ENCODE results near the gene CIB1. TPM values are rescaled to one million over a fixed set of nuclear protein-coding genes. Genes with fewer than 3 reads are reported as not detected.

CIB1 gene
- total RNA-seq, 2 experiments from 2014 or later = 92.4 to 102 TPM

DNA sequence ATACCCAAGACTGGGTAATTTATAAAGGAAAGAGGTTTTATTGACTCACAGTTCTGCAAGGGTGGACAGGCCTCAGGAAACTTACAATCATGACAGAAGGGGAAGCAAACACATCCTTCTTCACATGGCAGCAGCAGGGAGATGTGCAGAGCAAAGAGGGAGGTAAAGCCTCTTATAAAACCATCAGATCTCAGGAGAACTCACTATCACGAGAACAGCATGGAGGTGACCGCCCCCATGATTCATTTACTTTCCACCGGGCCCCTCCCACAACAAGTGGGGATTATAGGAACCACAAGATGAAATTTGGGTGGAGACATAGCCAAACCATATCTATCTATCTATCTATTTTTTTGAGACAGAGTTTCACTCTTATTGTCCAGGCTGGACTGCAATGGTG lies 5.6 kb upstream of the CIB1 start:
- CTCF ChIA-PET = no interaction called here
- Mint-ChIP-seq H3K27ac (no peak overlapping the region), H3K9me3 (ENCODE audit: insufficient read depth) (no peaks in the 10 kb centered on the region), H3K4me3 (no peak overlapping the region), H3K27me3 (ENCODE audit: low read depth) (no peaks in the 10 kb centered on the region), H3K36me3 (ENCODE audit: low read depth) (peaks cover 25% of the 10 kb centered on the region), H3K4me1 (ENCODE audit: low read depth) (peaks cover 18% of the 10 kb centered on the region)
- no peak for ATAC-seq
- POLR2A ChIA-PET = no interaction called here
- no peak for DNase-seq

GRCh38 chr15:90234096-90234988 lies 601 bp upstream of the CIB1 start, which contains the start of gene GDPGP1:
GDPGP1 (plus strand) TSS chr15:90234209; CDS start chr15:90240909, 6,700 bp downstream.
- Mint-ChIP-seq H3K27ac (peak within 1 kb of the TSS; percentile 93), H3K4me1 (ENCODE audit: low read depth) (peaks cover 54% of the 10 kb centered on the region), H3K36me3 (ENCODE audit: low read depth) (peaks cover 41% of the 10 kb centered on the region), H3K27me3 (ENCODE audit: low read depth) (no peaks in the 10 kb centered on the region), H3K4me3 (peak within 1 kb of the TSS; percentile 92), H3K9me3 (ENCODE audit: insufficient read depth) (no peaks in the 10 kb centered on the region)
- ChIA-PET POLR2A (interaction anchor here (0.6 to 4.7 kb wide), 15 partner anchors 9 to 727 kb away, joined by 3 to 35 read pairs (median 4); partner anchors contain the start of genes AP3S2, HDDC3, IDH2 and IQGAP1), CTCF (interaction anchor here (1.0 to 4.0 kb wide), 9 partner anchors 12 to 147 kb away, joined by 3 to 17 read pairs (median 3); partner anchors contain the start of genes IDH2, NGRN, SEMA4B and TTLL13)
- ATAC-seq = peak; percentile 73
- DNase-seq = no peak

DNA sequence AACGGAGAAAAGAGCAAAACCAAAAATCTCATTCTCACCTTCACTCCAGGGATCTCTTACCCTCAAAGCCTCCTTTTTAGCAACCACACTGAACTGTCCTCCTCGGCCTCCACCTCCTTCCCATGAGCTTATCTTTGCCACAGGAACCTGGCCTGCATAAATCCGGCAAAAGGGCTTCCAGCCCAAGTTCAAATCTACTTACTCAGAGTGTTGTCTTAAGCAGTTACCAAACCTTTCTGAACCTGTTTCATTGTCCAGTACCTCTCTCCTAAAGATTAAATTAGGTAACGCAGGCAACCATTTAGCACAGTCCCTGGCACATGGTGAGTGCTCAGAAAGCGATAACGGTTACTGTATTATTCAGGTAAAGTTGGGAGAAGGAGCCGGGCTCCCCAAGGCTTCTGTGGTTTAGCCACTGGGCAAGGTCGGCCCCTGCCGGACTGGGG lies 777 bp downstream of the CIB1 start:
- ChIA-PET POLR2A (interaction anchor here (0.6 to 4.7 kb wide), 12 partner anchors 10 to 159 kb away, joined by 3 to 35 read pairs (median 7); partner anchors contain the start of genes IDH2, IQGAP1, NGRN and SEMA4B), CTCF (interaction anchor here (1.0 to 4.0 kb wide), 11 partner anchors 11 to 493 kb away, joined by 3 to 17 read pairs (median 3); partner anchors contain the start of genes IDH2, NGRN and SEMA4B)
- peak overlapping the region; percentile 92 for H3K4me3 Mint-ChIP-seq
- DNase-seq (no peak), ATAC-seq (no peak)
- H3K4me1 Mint-ChIP-seq (ENCODE audit: low read depth) = peaks cover 50% of the 10 kb centered on the region
- no peaks in the 10 kb centered on the region for H3K27me3 Mint-ChIP-seq (ENCODE audit: low read depth)
- H3K9me3 Mint-ChIP-seq (ENCODE audit: insufficient read depth) = no peaks in the 10 kb centered on the region
- H3K36me3 Mint-ChIP-seq (ENCODE audit: low read depth) = peaks cover 38% of the 10 kb centered on the region
- H3K27ac Mint-ChIP-seq = peak overlapping the region; percentile 93

- no peak for DNase-seq
- Mint-ChIP-seq H3K36me3 (ENCODE audit: low read depth) (peaks cover 38% of the 10 kb centered on the region), H3K27me3 (ENCODE audit: low read depth) (no peaks in the 10 kb centered on the region), H3K4me3 (peak overlapping the region; percentile 92), H3K27ac (peak overlapping the region; percentile 93), H3K4me1 (ENCODE audit: low read depth) (peaks cover 50% of the 10 kb centered on the region), H3K9me3 (ENCODE audit: insufficient read depth) (no peaks in the 10 kb centered on the region)
- POLR2A ChIA-PET = interaction anchor here (0.9 to 4.7 kb wide), 6 partner anchors 27 to 146 kb away, joined by 3 to 35 read pairs (median 5); partner anchors contain the start of genes IDH2, NGRN and SEMA4B
- CTCF ChIA-PET = interaction anchor here (1.3 to 4.0 kb wide), 7 partner anchors 10 to 700 kb away, joined by 3 to 21 read pairs (median 8); partner anchors contain the start of genes HDDC3 and SEMA4B
- no peak for ATAC-seq
Observed at GRCh38 chr15:90232196-90232595, 1.5 kb downstream of the CIB1 start.

GRCh38 chr15:90231028-90232017 lies 2.4 kb downstream of the CIB1 start:
- CTCF ChIA-PET = interaction anchor here (0.8 to 4.0 kb wide), 11 partner anchors 9 to 701 kb away, joined by 3 to 21 read pairs (median 4); partner anchors contain the start of genes HDDC3 and SEMA4B
- DNase-seq = peak; percentile 89
- peak; percentile 64 for ATAC-seq
- POLR2A ChIA-PET = interaction anchor here (0.6 to 4.7 kb wide), 9 partner anchors 14 to 614 kb away, joined by 3 to 35 read pairs (median 3); partner anchors contain the start of genes IDH2, NGRN and SEMA4B
- H3K4me3 Mint-ChIP-seq = peak overlapping the region; percentile 92
- peaks cover 50% of the 10 kb centered on the region for H3K4me1 Mint-ChIP-seq (ENCODE audit: low read depth)
- no peaks in the 10 kb centered on the region for H3K27me3 Mint-ChIP-seq (ENCODE audit: low read depth)
- H3K9me3 Mint-ChIP-seq (ENCODE audit: insufficient read depth) = no peaks in the 10 kb centered on the region
- H3K36me3 Mint-ChIP-seq (ENCODE audit: low read depth) = peaks cover 36% of the 10 kb centered on the region
- peak overlapping the region; percentile 93 for H3K27ac Mint-ChIP-seq

GRCh38 chr15:90230610-90231009 lies 3.1 kb downstream of the CIB1 start:
- DNase-seq (no peak), ATAC-seq (no peak)
- no peaks in the 10 kb centered on the region for H3K9me3 Mint-ChIP-seq (ENCODE audit: insufficient read depth)
- peaks cover 31% of the 10 kb centered on the region for H3K36me3 Mint-ChIP-seq (ENCODE audit: low read depth)
- H3K27ac Mint-ChIP-seq = peak overlapping the region; percentile 93
- H3K4me1 Mint-ChIP-seq (ENCODE audit: low read depth) = peaks cover 50% of the 10 kb centered on the region
- H3K27me3 Mint-ChIP-seq (ENCODE audit: low read depth) = no peaks in the 10 kb centered on the region
- POLR2A ChIA-PET = interaction anchor here (0.7 to 4.7 kb wide), 5 partner anchors 9 to 128 kb away, joined by 3 to 35 read pairs (median 3); partner anchors contain the start of genes IDH2 and NGRN
- CTCF ChIA-PET = interaction anchor here (0.9 to 4.0 kb wide), 7 partner anchors 9 to 89 kb away, joined by 3 to 21 read pairs (median 8); partner anchors contain the start of gene SEMA4B
- H3K4me3 Mint-ChIP-seq = peak overlapping the region; percentile 92

- CTCF ChIA-PET = interaction anchor here (2.0 to 3.6 kb wide), 2 partner anchors 9 to 87 kb away, joined by 8 to 21 read pairs; no protein-coding TSS in a partner anchor
- Mint-ChIP-seq H3K36me3 (ENCODE audit: low read depth) (peaks cover 31% of the 10 kb centered on the region), H3K4me3 (peak overlapping the region; percentile 92), H3K27ac (peak overlapping the region; percentile 93), H3K9me3 (ENCODE audit: insufficient read depth) (no peaks in the 10 kb centered on the region), H3K27me3 (ENCODE audit: low read depth) (no peaks in the 10 kb centered on the region), H3K4me1 (ENCODE audit: low read depth) (peaks cover 48% of the 10 kb centered on the region)
- DNase-seq = no peak
- POLR2A ChIA-PET = interaction anchor here (0.8 to 4.7 kb wide), 4 partner anchors 8 to 128 kb away, joined by 3 to 35 read pairs (median 4); partner anchors contain the start of genes IDH2 and NGRN
- ATAC-seq = no peak
Observed at GRCh38 chr15:90230071-90230494, 3.7 kb downstream of the CIB1 start.

GRCh38 chr15:90228960-90229359 lies 4.8 kb downstream of the CIB1 start:
- Mint-ChIP-seq H3K27ac (peak overlapping the region; percentile 2), H3K4me3 (no peak overlapping the region), H3K27me3 (ENCODE audit: low read depth) (no peaks in the 10 kb centered on the region), H3K4me1 (ENCODE audit: low read depth) (peaks cover 40% of the 10 kb centered on the region), H3K9me3 (ENCODE audit: insufficient read depth) (no peaks in the 10 kb centered on the region), H3K36me3 (ENCODE audit: low read depth) (peaks cover 31% of the 10 kb centered on the region)
- ChIA-PET POLR2A (interaction anchor here (1.1 kb wide), 1 partner anchor 11 kb away, joined by 3 read pairs; no protein-coding TSS in a partner anchor), CTCF (interaction anchor here (3.6 kb wide), 1 partner anchor 86 kb away, joined by 21 read pairs; no protein-coding TSS in a partner anchor)
- no peak for DNase-seq
- ATAC-seq = no peak

- Mint-ChIP-seq H3K4me3 (no peak overlapping the region), H3K9me3 (ENCODE audit: insufficient read depth) (no peaks in the 10 kb centered on the region), H3K27ac (no peak overlapping the region), H3K4me1 (ENCODE audit: low read depth) (peaks cover 40% of the 10 kb centered on the region), H3K27me3 (ENCODE audit: low read depth) (no peaks in the 10 kb centered on the region), H3K36me3 (ENCODE audit: low read depth) (peaks cover 31% of the 10 kb centered on the region)
- ChIA-PET CTCF (no interaction called here), POLR2A (interaction anchor here (1.1 kb wide), 1 partner anchor 10 kb away, joined by 3 read pairs; no protein-coding TSS in a partner anchor)
- ATAC-seq (no peak), DNase-seq (no peak)
Observed at GRCh38 chr15:90227816-90228772, 5.6 kb downstream of the CIB1 start.

DNA sequence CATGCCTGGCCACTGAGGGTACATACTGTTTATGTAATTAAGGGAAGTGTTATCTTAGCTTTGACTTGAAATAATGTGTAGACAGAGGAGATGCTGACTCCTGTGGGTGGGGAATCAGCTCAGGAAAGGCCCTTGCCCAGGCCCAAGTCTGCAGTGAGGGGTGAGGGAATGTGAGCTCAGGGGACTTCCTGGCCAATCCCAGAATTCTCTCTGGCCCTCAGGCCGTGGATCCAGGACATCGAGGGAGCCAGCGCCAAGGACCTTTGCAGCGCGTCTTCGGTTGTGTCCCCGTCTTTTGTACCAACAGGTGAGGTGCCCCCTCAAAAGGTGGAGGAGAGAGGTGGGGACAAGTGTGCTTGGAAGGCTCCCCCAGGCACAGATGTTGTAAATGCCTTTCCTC lies 6.4 kb downstream of the CIB1 start:
- H3K27ac Mint-ChIP-seq = no peak overlapping the region
- DNase-seq = no peak
- no peak for ATAC-seq
- POLR2A ChIA-PET = interaction anchor here (0.5 kb wide), 1 partner anchor 84 kb away, joined by 4 read pairs; no protein-coding TSS in a partner anchor
- peaks cover 32% of the 10 kb centered on the region for H3K4me1 Mint-ChIP-seq (ENCODE audit: low read depth)
- H3K4me3 Mint-ChIP-seq = no peak overlapping the region
- H3K9me3 Mint-ChIP-seq (ENCODE audit: insufficient read depth) = no peaks in the 10 kb centered on the region
- CTCF ChIA-PET = no interaction called here
- H3K36me3 Mint-ChIP-seq (ENCODE audit: low read depth) = peaks cover 29% of the 10 kb centered on the region
- no peaks in the 10 kb centered on the region for H3K27me3 Mint-ChIP-seq (ENCODE audit: low read depth)

Data from activated CD8-positive, alpha-beta T cell treated with anti-CD3 and anti-CD28 coated beads, Interleukin-2, amount 10 ng/mL, durations not matched to agents 7 days and 5 days (primary cell).